Thyroid gland (tissue), 4 donors: ENCODE data around the gene CNTFR.

ENCODE experiments used
- CTCF ChIP-seq, 6 experiments: fragments of 200-600 bp in 3 of 6; fragments of 450-650 bp in 3 of 6; sonication (generic) in 3 of 6; IDR thresholded peaks; one replicate each; pipeline ENCODE4 v1.5.1; 2016 to 2019; ENCODE audit warnings: antibody characterized with exemption in 6 of 6, mild to moderate bottlenecking in 2 of 6, inconsistent platforms in 1 of 6, moderate library complexity in 1 of 6
- POLR2A ChIP-seq, 2 donors: fragments of 450-650 bp; IDR thresholded peaks; one replicate each; pipeline ENCODE4 v1.6.1; 2017; ENCODE audit warnings: antibody characterized with exemption in 2 of 2, mild to moderate bottlenecking in 2 of 2, moderate library complexity in 1 of 2

- TF ChIP-seq CTCF (IDR thresholded peaks at IDR 0.05) (no peak), POLR2A (IDR thresholded peaks at IDR 0.05) (no peak)
Observed at GRCh38 chr9:34601937-34602573, 12.5 kb upstream of the CNTFR start.
